GM12878 (cell line): ENCODE measurements around the gene GTPBP3. TPM values are rescaled to one million over a fixed set of nuclear protein-coding genes. Genes with fewer than 3 reads are reported as not detected.
A peak's percentile ranks its signal among the peaks of the same experiment; 100 is the strongest.

ENCODE experiments used
- ATAC-seq: fragments of 200-7000 bp; cut with Tn5 transposase; 3 replicates; pipeline ENCODE4 v1.9.1; 2020; ENCODE audit warnings: mild to moderate bottlenecking, moderate library complexity
- BruUV-seq: library from RNA; stranded (reverse); fragments of 400-500 nt; replicated peaks from 2 replicates; lab custom pipeline; 2021; lab: Mats Ljungman, UMichigan
- CTCF ChIA-PET: fragments of 300-600 bp; sonication (Branson Sonifier 250); formaldehyde crosslinking; extraction: SDS; loops from one replicate; lab custom pipeline; 2021; ENCODE audit warnings: inconsistent platforms; lab: Yijun Ruan, JAX
- POLR2A ChIA-PET: fragments of 350-600 bp; formaldehyde crosslinking; extraction: SDS; loops from one replicate; lab custom pipeline; 2021; ENCODE audit warnings: inconsistent platforms; lab: Charles Lee
- RAD21 ChIA-PET: fragments of 300-600 bp; sonication (Branson Sonifier 250); formaldehyde crosslinking; loops from one replicate; lab custom pipeline; 2023; ENCODE audit warnings: antibody characterized with exemption; ENCODE audit not compliant: unreplicated experiment; lab: Charles Lee
- SMC1A ChIA-PET: fragments of 300-600 bp; sonication (Branson Sonifier 250); formaldehyde crosslinking; loops from one replicate; lab custom pipeline; 2023; ENCODE audit not compliant: unreplicated experiment, uncharacterized antibody; lab: Charles Lee
- DNase-seq: peaks from one replicate; pipeline ENCODE4 v3.0.0-alpha.2; 2011; ENCODE audit warnings: low read depth, low spot score
- FAIRE-seq: peaks from 3 replicates; lab custom pipeline; 2011; peaks lifted over from hg19 to GRCh38; lab: Jason Lieb, UNC
- H2AFZ ChIP-seq: 2 replicates; pipeline ENCODE4 v1.6.0; 2011; ENCODE audit warnings: low read depth, low read length, control low read depth; ENCODE audit not compliant: control insufficient read depth
- H3K27ac ChIP-seq: 2 replicates; pipeline ENCODE4 v1.5.1; 2011; ENCODE audit warnings: control low read depth; ENCODE audit not compliant: control insufficient read depth, insufficient read depth
- H3K27me3 ChIP-seq, 2 experiments: replicated peaks in 1 of 2; 2 replicates each; pipeline versions ENCODE4 v1.6.0 to v1.6.1; 2011; ENCODE audit warnings: low read length in 1 of 2; ENCODE audit not compliant: control insufficient read depth in 2 of 2, insufficient read depth in 2 of 2
- H3K36me3 ChIP-seq, 2 experiments: 2 replicates each; pipeline ENCODE4 v1.5.1; 2011; ENCODE audit warnings: low read length in 1 of 2; ENCODE audit not compliant: control insufficient read depth in 2 of 2, insufficient read depth in 2 of 2
- H3K4me1 ChIP-seq: 2 replicates; pipeline ENCODE4 v1.6.1; 2011; ENCODE audit warnings: mild to moderate bottlenecking, low read length, moderate library complexity, mixed read lengths; ENCODE audit not compliant: control insufficient read depth, insufficient read depth
- H3K4me2 ChIP-seq: 2 replicates; pipeline ENCODE4 v1.6.0; 2011; ENCODE audit warnings: control low read depth; ENCODE audit not compliant: control insufficient read depth, insufficient read depth
- H3K4me3 ChIP-seq: fragments of 200-600 bp; sonication (generic); 2 replicates; pipeline ENCODE4 v1.5.1; 2016
- H3K79me2 ChIP-seq: 2 replicates; pipeline ENCODE4 v1.6.0; 2011; ENCODE audit warnings: low read length; ENCODE audit not compliant: control insufficient read depth, insufficient read depth
- H3K9ac ChIP-seq: 2 replicates; pipeline ENCODE4 v1.8.0; 2011; ENCODE audit warnings: low read length, control low read depth, mixed read lengths; ENCODE audit not compliant: control insufficient read depth, insufficient read depth
- H3K9me3 ChIP-seq: replicated peaks from 3 replicates; pipeline ENCODE4 v1.5.1; 2011; ENCODE audit warnings: mild to moderate bottlenecking, low read length; ENCODE audit not compliant: control insufficient read depth, insufficient read depth
- H4K20me1 ChIP-seq: 2 replicates; pipeline ENCODE4 v1.6.0; 2011; ENCODE audit not compliant: control insufficient read depth, insufficient read depth
- MEF2A ChIP-seq: IDR thresholded peaks from 2 replicates; pipeline ENCODE4 v1.6.1; 2011; ENCODE audit warnings: low read depth, mild to moderate bottlenecking, low read length, moderate library complexity; ENCODE audit not compliant: insufficient read depth
- NFXL1 ChIP-seq: fragments of 450-650 bp; IDR thresholded peaks from 2 replicates; pipeline ENCODE4 v1.6.1; 2017; ENCODE audit warnings: antibody characterized with exemption, mild to moderate bottlenecking, borderline replicate concordance
- POLR2A ChIP-seq: IDR thresholded peaks from 2 replicates; pipeline ENCODE4 v1.6.1; 2011; ENCODE audit warnings: low read depth, mild to moderate bottlenecking, low read length
- SIX5 ChIP-seq: IDR thresholded peaks from 2 replicates; pipeline ENCODE4 v1.6.1; 2011; ENCODE audit warnings: mild to moderate bottlenecking, low read depth, low read length, moderate library complexity; ENCODE audit not compliant: severe bottlenecking
- YY1 ChIP-seq: IDR thresholded peaks from 2 replicates; pipeline ENCODE4 v1.6.1; 2011; ENCODE audit warnings: low read depth, mild to moderate bottlenecking, low read length
- WGBS: methylation state at CpG from one replicate; pipeline ENCODE4 v1.1.6; 2016; ENCODE audit warnings: low lambda C conversion rate; ENCODE audit not compliant: insufficient replicate concordance, insufficient coverage; ENCODE audit errors: missing lambda C conversion rate; 5-methylcytosine and 5-hydroxymethylcytosine counted together
- in situ Hi-C: fragments of 300-500 bp; cut with MboI; formaldehyde crosslinking; loops from 9 replicates; pipeline ENCODE4 v1.14.3; 2018; ENCODE audit warnings: mixed read lengths
- intact Hi-C: fragments of 100-400 bp; cut with micrococcal nuclease; formaldehyde crosslinking; loops from one replicate; pipeline ENCODE4 v1.14.2; 2022; ENCODE audit not compliant: unreplicated experiment
- polyA plus RNA-seq, 11 experiments: library from polyadenylated mRNA; depleted of rRNA in 4 of 11; unstranded in 6 of 11; stranded (reverse) in 5 of 11; fragments of >200 nt; fragmentation: Nextera tagmentation in 4 of 11; fragmentation: Illumina TruSeq in 1 of 11; extraction: Ambion mirVana in 4 of 11; extraction: Trizol in 1 of 11; gene quantifications; 1 replicate in 1 of 11; 2 replicates in 10 of 11; pipeline versions ENCODE4 v1.2.1 to v1.2.3, GENCODE V29; 2011 to 2016; ENCODE audit warnings: inconsistent platforms in 2 of 11, missing spikeins in 2 of 11, low read depth in 1 of 11
- total RNA-seq, 4 experiments: library from RNA; depleted of rRNA in 3 of 4; stranded (reverse); fragments of >200 nt in 3 of 4; fragmentation: Illumina TruSeq in 1 of 4; extraction: Trizol in 1 of 4; gene quantifications; 2 replicates each; pipeline versions ENCODE4 v1.2.1 to v1.2.3, GENCODE V29; 2013 to 2021

GTPBP3 gene
- total and polyA plus RNA-seq, 10 of the 15 experiments (the other 5 are each of a cell fraction or from before 2014, with no cell fraction given) = 2.9 to 46.8 (median 15.4) TPM

GRCh38 chr19:17327654-17328516, 9.5 kb upstream of the GTPBP3 start:
- WGBS = 52% methylated on average over 54 of the region's 64 CpGs
- H3K36me3 ChIP-seq = no peaks in the 10 kb centered on the region
- H3K4me1 ChIP-seq = no peaks in the 10 kb centered on the region
- H3K27me3 ChIP-seq = no peaks in the 10 kb centered on the region; a peak in 2 of 4 replicates
- H3K4me2 ChIP-seq = peak overlapping the region; percentile 84; the same call in 1 of the 2 replicates
- ChIA-PET POLR2A (no interaction called here), SMC1A (no interaction called here), RAD21 (interaction anchor here (0.5 to 0.8 kb wide), 5 partner anchors 11 to 785 kb away, joined by 3 to 4 read pairs (median 3); no protein-coding TSS in a partner anchor), CTCF (no interaction called here)
- 0 out of 2 replicates have a peak, but pooled peaks have one; percentile 30 for TF ChIP-seq NFXL1
- 0 out of 2 replicates have a peak, but pooled peaks have one; percentile 35 for TF ChIP-seq YY1
- TF ChIP-seq POLR2A = peak; percentile 34; the same call in 1 of the 2 replicates
- no peak for TF ChIP-seq SIX5
- TF ChIP-seq MEF2A = no peak
- no peak overlapping the region for H3K9ac ChIP-seq
- FAIRE-seq (no peak), DNase-seq (no peak), ATAC-seq (peak; percentile 74)
- peak overlapping the region; percentile 39 for H2AFZ ChIP-seq
- no peaks in the 10 kb centered on the region for H4K20me1 ChIP-seq
- BruUV-seq = no TSS peak
- intact Hi-C loops (no loop called here), in situ Hi-C loops (no loop called here)
- no peaks in the 10 kb centered on the region for H3K79me2 ChIP-seq
- H3K27ac ChIP-seq = no peak overlapping the region
- H3K4me3 ChIP-seq = no peak overlapping the region
- H3K9me3 ChIP-seq = no peaks in the 10 kb centered on the region; the same call in 2 of the 3 replicates
